Gastroesophageal sphincter (tissue), 4 donors: ENCODE data around the gene HPCAL1. TPM values are rescaled to one million over a fixed set of nuclear protein-coding genes. Genes with fewer than 3 reads are reported as not detected.
A peak's percentile ranks its signal among the peaks of the same experiment; 100 is the strongest.

Source experiments
- ATAC-seq: fragments of 150-250 bp; one replicate; pipeline ENCODE4 v1.9.1; 2016; ENCODE audit warnings: mild to moderate bottlenecking, moderate library complexity
- H3K27ac ChIP-seq, 4 donors: fragments of 200-600 bp; sonication (generic) in 3 of 4; 1 replicate in 3 of 4; 2 replicates in 1 of 4; pipeline ENCODE4 v1.5.1; 2016 to 2019
- H3K27me3 ChIP-seq: fragments of 200-600 bp; sonication (generic); one replicate; pipeline ENCODE4 v1.5.1; 2019
- H3K36me3 ChIP-seq, 2 donors: fragments of 200-600 bp; sonication (generic); one replicate each; pipeline ENCODE4 v1.5.1; 2019; ENCODE audit warnings: control low read depth in 1 of 2
- H3K4me1 ChIP-seq, 3 donors: fragments of 200-600 bp; sonication (generic); 1 replicate in 2 of 3; 2 replicates in 1 of 3; pipeline ENCODE4 v1.5.1; 2016 to 2019; ENCODE audit warnings: control low read depth in 2 of 3
- H3K4me3 ChIP-seq, 2 donors: fragments of 200-600 bp; sonication (generic); one replicate each; pipeline ENCODE4 v1.5.1; 2019; ENCODE audit warnings: mild to moderate bottlenecking in 1 of 2, moderate library complexity in 1 of 2
- H3K9me3 ChIP-seq, 3 donors: fragments of 200-600 bp; sonication (generic); one replicate each; pipeline ENCODE4 v1.5.1; 2017 to 2019; ENCODE audit warnings: control low read depth in 2 of 3
- EP300 ChIP-seq: sonication (generic); formaldehyde crosslinking; IDR thresholded peaks from one replicate; pipeline ENCODE4 v1.6.1; 2017; ENCODE audit warnings: antibody characterized with exemption, mild to moderate bottlenecking
- POLR2A ChIP-seq, 2 donors: fragments of 450-650 bp; IDR thresholded peaks; one replicate each; pipeline ENCODE4 v1.6.1; 2017; ENCODE audit warnings: antibody characterized with exemption in 2 of 2, mild to moderate bottlenecking in 2 of 2, moderate library complexity in 1 of 2
- POLR2AphosphoS5 ChIP-seq: sonication (generic); formaldehyde crosslinking; IDR thresholded peaks from one replicate; pipeline ENCODE4 v1.6.1; 2017; ENCODE audit warnings: antibody characterized with exemption
- WGBS, 2 donors: methylation state at CpG; one replicate each; pipeline ENCODE4 v1.1.5; 2018; ENCODE audit warnings: low coverage in 1 of 2; 5-methylcytosine and 5-hydroxymethylcytosine counted together
- total RNA-seq, 4 donors: library from RNA; depleted of rRNA; stranded (reverse); fragments of >200 nt; gene quantifications; one replicate each; pipeline ENCODE4 v1.1.0, GENCODE V29; 2016
- TF ChIP-seq, protein P1 (sequence below), 4 experiments: fragments of 200-600 bp in 2 of 4; fragments of 450-650 bp in 2 of 4; sonication (generic) in 1 of 4; IDR thresholded peaks; one replicate each; pipeline ENCODE4 v1.5.1; 2017 to 2019; ENCODE audit warnings: antibody characterized with exemption in 4 of 4, mild to moderate bottlenecking in 2 of 4, moderate library complexity in 2 of 4

Gene HPCAL1
- total RNA-seq, 4 donors from 2014 or later: 17.0 to 42.1 (median 29.8) TPM

DNA sequence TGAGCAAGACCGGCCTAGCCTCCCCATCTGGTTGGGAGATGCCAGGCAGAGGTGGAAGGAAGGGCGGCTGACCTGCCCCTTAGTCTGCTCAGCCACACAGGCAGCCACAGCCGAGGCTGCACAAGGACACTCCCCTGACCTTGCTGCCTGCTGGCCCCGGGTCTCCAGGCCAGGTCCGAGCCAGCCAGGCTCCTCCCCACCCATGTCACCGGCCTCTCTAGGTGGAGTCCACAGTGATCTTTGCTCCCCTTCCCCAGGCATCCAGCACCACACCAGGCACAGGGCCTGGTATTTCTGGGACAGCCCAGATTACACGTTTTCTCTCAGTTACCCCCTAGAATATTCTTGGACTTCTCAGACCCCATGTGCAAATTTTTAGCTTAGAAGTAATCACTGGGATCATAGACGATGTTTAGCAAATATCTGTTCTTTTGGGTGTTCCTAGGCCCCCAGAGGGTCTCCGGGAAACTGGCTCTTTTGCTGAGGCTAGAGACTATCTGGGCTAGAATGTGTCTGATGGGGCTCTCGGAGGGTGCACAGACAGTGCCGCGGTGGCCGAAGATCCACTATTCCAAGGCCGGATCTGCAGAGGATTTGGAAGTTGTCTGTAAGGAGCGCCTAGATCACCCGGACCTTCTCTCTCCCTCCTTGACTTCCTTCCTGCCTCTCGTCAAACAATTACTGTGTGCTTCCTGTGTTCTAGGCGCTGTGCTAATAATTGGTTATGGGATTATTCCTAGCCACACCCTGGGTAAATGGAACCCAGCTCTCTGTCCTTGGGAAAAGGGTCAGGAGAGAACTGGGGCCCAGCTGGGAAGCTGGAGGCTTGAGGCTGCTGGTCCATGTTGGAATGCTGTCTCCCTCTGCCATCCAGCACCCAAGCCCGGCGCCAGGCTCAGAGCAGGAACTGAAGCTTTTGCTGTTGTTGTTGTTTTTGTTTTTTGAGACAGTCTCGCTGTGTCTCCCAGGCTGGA lies 98.6 kb downstream of the HPCAL1 start:
- TF ChIP-seq POLR2A (IDR thresholded peaks at IDR 0.05): no peak
- TF ChIP-seq POLR2AphosphoS5: no peak
- TF ChIP-seq, protein P1, sequence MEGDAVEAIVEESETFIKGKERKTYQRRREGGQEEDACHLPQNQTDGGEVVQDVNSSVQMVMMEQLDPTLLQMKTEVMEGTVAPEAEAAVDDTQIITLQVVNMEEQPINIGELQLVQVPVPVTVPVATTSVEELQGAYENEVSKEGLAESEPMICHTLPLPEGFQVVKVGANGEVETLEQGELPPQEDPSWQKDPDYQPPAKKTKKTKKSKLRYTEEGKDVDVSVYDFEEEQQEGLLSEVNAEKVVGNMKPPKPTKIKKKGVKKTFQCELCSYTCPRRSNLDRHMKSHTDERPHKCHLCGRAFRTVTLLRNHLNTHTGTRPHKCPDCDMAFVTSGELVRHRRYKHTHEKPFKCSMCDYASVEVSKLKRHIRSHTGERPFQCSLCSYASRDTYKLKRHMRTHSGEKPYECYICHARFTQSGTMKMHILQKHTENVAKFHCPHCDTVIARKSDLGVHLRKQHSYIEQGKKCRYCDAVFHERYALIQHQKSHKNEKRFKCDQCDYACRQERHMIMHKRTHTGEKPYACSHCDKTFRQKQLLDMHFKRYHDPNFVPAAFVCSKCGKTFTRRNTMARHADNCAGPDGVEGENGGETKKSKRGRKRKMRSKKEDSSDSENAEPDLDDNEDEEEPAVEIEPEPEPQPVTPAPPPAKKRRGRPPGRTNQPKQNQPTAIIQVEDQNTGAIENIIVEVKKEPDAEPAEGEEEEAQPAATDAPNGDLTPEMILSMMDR (IDR thresholded peaks at IDR 0.05): no peak
- no peak for TF ChIP-seq EP300
- ATAC-seq: no peak

GRCh38 chr2:10402062-10402585 lies 99.4 kb downstream of the HPCAL1 start:
- Histone ChIP-seq H3K4me1 (peaks cover 0 to 88% (median 11%) of the 10 kb centered on the region in 3 donors), H3K27ac (peak overlapping the region in 3 of 4 donors; percentile 9 to 69 (median 57)), H3K9me3 (no peaks in the 10 kb centered on the region), H3K36me3 (no peaks in the 10 kb centered on the region), H3K27me3 (no peaks in the 10 kb centered on the region), H3K4me3 (no peak overlapping the region)
- no peak for TF ChIP-seq POLR2AphosphoS5
- TF ChIP-seq, protein P1 (IDR thresholded peaks at IDR 0.05): no peak
- TF ChIP-seq EP300: no peak
- TF ChIP-seq POLR2A (IDR thresholded peaks at IDR 0.05): no peak
- ATAC-seq: no peak
- WGBS, 2 donors: 91 to 95% methylated on average over 7 to 9 of the region's 14 CpGs

More for the DNA sequence above, 98.6 kb downstream of the HPCAL1 start:
- no peak overlapping the region for H3K4me3 ChIP-seq
- H3K27ac ChIP-seq: peak overlapping the region in 3 of 4 donors; percentile 9 to 69 (median 57)
- H3K27me3 ChIP-seq: no peaks in the 10 kb centered on the region
- H3K4me1 ChIP-seq: peaks cover 0 to 79% (median 11%) of the 10 kb centered on the region in 3 donors
- H3K9me3 ChIP-seq: no peaks in the 10 kb centered on the region
- H3K36me3 ChIP-seq: no peaks in the 10 kb centered on the region
- WGBS, 2 donors: 75 to 78% methylated on average over 5 to 9 of the region's 21 CpGs

GRCh38 chr2:10402653-10403215 lies 100.0 kb downstream of the HPCAL1 start:
- no peak for ATAC-seq
- peak overlapping the region in 1 of 4 donors; percentile 69 for H3K27ac ChIP-seq
- TF ChIP-seq POLR2A (IDR thresholded peaks at IDR 0.05) (no peak), EP300 (no peak), POLR2AphosphoS5 (no peak)
- TF ChIP-seq, protein P1 (IDR thresholded peaks at IDR 0.05): no peak
- no peaks in the 10 kb centered on the region for H3K36me3 ChIP-seq
- H3K27me3 ChIP-seq: no peaks in the 10 kb centered on the region
- H3K4me1 ChIP-seq: peaks cover 0 to 91% (median 15%) of the 10 kb centered on the region in 3 donors
- WGBS, 2 donors: 92% methylated on average over 5 to 8 of the region's 8 CpGs
- no peak overlapping the region for H3K4me3 ChIP-seq
- no peaks in the 10 kb centered on the region for H3K9me3 ChIP-seq

GRCh38 chr2:10404324-10405143 lies 101.8 kb downstream of the HPCAL1 start:
- H3K27ac ChIP-seq: peak overlapping the region; percentile 59 to 90 (median 88)
- H3K4me3 ChIP-seq: peak overlapping the region in 1 of 2 donors; percentile 18
- peaks cover 0 to 96% (median 16%) of the 10 kb centered on the region in 3 donors for H3K4me1 ChIP-seq
- WGBS, 2 donors: 48% methylated on average over 2 of the region's 20 CpGs; no CpG with 5 or more reads in 1 of the 2 donors
- H3K9me3 ChIP-seq: no peaks in the 10 kb centered on the region
- ATAC-seq: peak; percentile 21
- H3K27me3 ChIP-seq: no peaks in the 10 kb centered on the region
- TF ChIP-seq EP300: no peak
- no peak for TF ChIP-seq POLR2A (IDR thresholded peaks at IDR 0.05)
- TF ChIP-seq POLR2AphosphoS5: peak; percentile 78
- TF ChIP-seq, protein P1 (IDR thresholded peaks at IDR 0.05): no peak
- no peaks in the 10 kb centered on the region for H3K36me3 ChIP-seq
